Loucy (cell line): Measurements from ENCODE around the gene TMEM183A.

Source experiments
- CTCF ChIP-seq: fragments of 200-600 bp; sonication (generic); conservative IDR thresholded peaks from 2 replicates; pipeline ENCODE4 v1.5.1; 2014; ENCODE audit warnings: mild to moderate bottlenecking, antibody characterized with exemption, low read length
- EZH2phosphoT487 ChIP-seq: fragments of 200-600 bp; IDR thresholded peaks from 2 replicates; pipeline ENCODE4 v1.6.1; 2018; ENCODE audit warnings: antibody characterized with exemption, mild to moderate bottlenecking, moderate library complexity, borderline replicate concordance

GRCh38 chr1:203055161-203055799 lies 48.1 kb downstream of the TMEM183A start:
- peak; percentile 28; the same call in 1 of the 2 replicates for TF ChIP-seq CTCF
- TF ChIP-seq EZH2phosphoT487: no peak
